Esophagus muscularis mucosa (tissue), 4 donors: Measurements from ENCODE around the gene RASIP1. TPM values are rescaled to one million over a fixed set of nuclear protein-coding genes. Genes with fewer than 3 reads are reported as not detected.

Source experiments
- DNase-seq: peaks from one replicate; pipeline ENCODE4 v3.0.0-alpha.2; 2017; ENCODE audit errors: extremely low spot score
- H3K27ac ChIP-seq, 4 donors: fragments of 200-600 bp; sonication (generic); replicated peaks in 1 of 4; 1 replicate in 3 of 4; 2 replicates in 1 of 4; pipeline ENCODE4 v1.5.1; 2016 to 2019; ENCODE audit warnings: mild to moderate bottlenecking in 1 of 4
- H3K27me3 ChIP-seq, 4 donors: fragments of 200-600 bp; sonication (generic); one replicate each; pipeline versions ENCODE4 v1.5.1 to v1.6.0; 2016 to 2019
- H3K36me3 ChIP-seq, 4 donors: fragments of 200-600 bp; sonication (generic); one replicate each; pipeline ENCODE4 v1.5.1; 2016 to 2019
- H3K4me1 ChIP-seq, 4 donors: fragments of 200-600 bp; sonication (generic); one replicate each; pipeline ENCODE4 v1.5.1; 2016 to 2019
- H3K4me3 ChIP-seq, 4 donors: fragments of 200-600 bp; sonication (generic); 1 replicate in 2 of 4; 2 replicates in 2 of 4; pipeline ENCODE4 v1.5.1; 2016 to 2019; ENCODE audit warnings: mild to moderate bottlenecking in 4 of 4, moderate library complexity in 1 of 4
- H3K9me3 ChIP-seq, 4 donors: fragments of 200-600 bp; sonication (generic); 1 replicate in 3 of 4; 2 replicates in 1 of 4; pipeline ENCODE4 v1.5.1; 2016 to 2019
- CTCF ChIP-seq, 3 experiments: fragments of 200-600 bp in 2 of 3; fragments of 450-650 bp in 1 of 3; sonication (generic) in 2 of 3; IDR thresholded peaks; one replicate each; pipeline ENCODE4 v1.5.1; 2017 to 2019; ENCODE audit warnings: antibody characterized with exemption in 3 of 3, mild to moderate bottlenecking in 2 of 3, moderate library complexity in 1 of 3
- EP300 ChIP-seq: sonication (generic); formaldehyde crosslinking; IDR thresholded peaks from one replicate; pipeline ENCODE4 v1.6.1; 2017; ENCODE audit warnings: antibody characterized with exemption
- POLR2A ChIP-seq: fragments of 450-650 bp; IDR thresholded peaks from one replicate; pipeline ENCODE4 v1.6.1; 2017; ENCODE audit warnings: antibody characterized with exemption, moderate library complexity, mild to moderate bottlenecking, low read depth
- POLR2AphosphoS5 ChIP-seq, 2 donors: sonication (generic); formaldehyde crosslinking; IDR thresholded peaks; one replicate each; pipeline ENCODE4 v1.6.1; 2017; ENCODE audit warnings: antibody characterized with exemption in 2 of 2
- WGBS: methylation state at CpG from one replicate; pipeline ENCODE4 v1.1.5; 2018; 5-methylcytosine and 5-hydroxymethylcytosine counted together
- intact Hi-C: fragments of 100-400 bp; cut with DNase I; formaldehyde crosslinking; loops from one replicate; pipeline ENCODE4 v1.15.1; 2023
- total RNA-seq, 4 donors: library from RNA; depleted of rRNA; stranded (reverse); fragments of >200 nt; gene quantifications; one replicate each; pipeline versions ENCODE4 v1.1.0 to v1.2.1, GENCODE V29; 2016

The RASIP1 gene
- total RNA-seq, 4 donors from 2014 or later = 15.0 to 27.7 (median 22.8) TPM

GRCh38 chr19:48779636-48780035, 39.2 kb upstream of the RASIP1 start:
- no peaks in the 10 kb centered on the region for H3K36me3 ChIP-seq
- peaks cover 8 to 21% (median 20%) of the 10 kb centered on the region in 4 donors for H3K4me1 ChIP-seq
- no peaks in the 10 kb centered on the region for H3K27me3 ChIP-seq
- 63% methylated on average over 1 of the region's 1 CpG for WGBS
- H3K9me3 ChIP-seq = no peaks in the 10 kb centered on the region
- H3K27ac ChIP-seq = no peak overlapping the region
- TF ChIP-seq POLR2A = no peak
- TF ChIP-seq EP300 = no peak
- no peak for TF ChIP-seq POLR2AphosphoS5 (IDR thresholded peaks at IDR 0.05)
- no peak for TF ChIP-seq CTCF (IDR thresholded peaks at IDR 0.05)
- intact Hi-C loops = no loop called here
- no peak for DNase-seq
- H3K4me3 ChIP-seq = no peak overlapping the region

GRCh38 chr19:48777720-48778119, 37.3 kb upstream of the RASIP1 start:
- no peak for TF ChIP-seq POLR2A
- TF ChIP-seq POLR2AphosphoS5 (IDR thresholded peaks at IDR 0.05) = no peak
- TF ChIP-seq EP300 = no peak
- no peak for TF ChIP-seq CTCF (IDR thresholded peaks at IDR 0.05)
- 96% methylated on average over 11 of the region's 12 CpGs for WGBS
- Histone ChIP-seq H3K27ac (no peak overlapping the region), H3K4me3 (no peak overlapping the region), H3K4me1 (peaks cover 4 to 18% (median 17%) of the 10 kb centered on the region in 4 donors), H3K36me3 (no peaks in the 10 kb centered on the region), H3K9me3 (no peaks in the 10 kb centered on the region), H3K27me3 (no peaks in the 10 kb centered on the region)
- DNase-seq = no peak
- intact Hi-C loops = no loop called here

- Histone ChIP-seq H3K4me3 (no peak overlapping the region), H3K36me3 (no peaks in the 10 kb centered on the region), H3K27ac (no peak overlapping the region), H3K9me3 (no peaks in the 10 kb centered on the region), H3K27me3 (no peaks in the 10 kb centered on the region), H3K4me1 (peaks cover 4 to 13% (median 11%) of the 10 kb centered on the region in 4 donors)
- WGBS = 95% methylated on average over 5 of the region's 5 CpGs
- intact Hi-C loops = no loop called here
- no peak for DNase-seq
- TF ChIP-seq EP300 (no peak), POLR2AphosphoS5 (IDR thresholded peaks at IDR 0.05) (no peak), POLR2A (no peak), CTCF (IDR thresholded peaks at IDR 0.05) (no peak)
Observed at GRCh38 chr19:48777139-48777538, 36.7 kb upstream of the RASIP1 start.

GRCh38 chr19:48772503-48772953, 32.1 kb upstream of the RASIP1 start:
- Histone ChIP-seq H3K4me3 (no peak overlapping the region), H3K27ac (no peak overlapping the region), H3K4me1 (no peaks in the 10 kb centered on the region), H3K36me3 (no peaks in the 10 kb centered on the region), H3K27me3 (peaks cover 0 to 16% (median 0%) of the 10 kb centered on the region in 4 donors), H3K9me3 (no peaks in the 10 kb centered on the region)
- whole genome bisulfite sequencing = 65% methylated on average over 13 of the region's 13 CpGs
- intact Hi-C loops = no loop called here
- TF ChIP-seq POLR2AphosphoS5 (IDR thresholded peaks at IDR 0.05) (no peak), EP300 (no peak), POLR2A (no peak), CTCF (IDR thresholded peaks at IDR 0.05) (no peak)
- DNase-seq = no peak

GRCh38 chr19:48770734-48771472, 30.5 kb upstream of the RASIP1 start:
- H3K36me3 ChIP-seq = no peaks in the 10 kb centered on the region
- no peaks in the 10 kb centered on the region for H3K9me3 ChIP-seq
- TF ChIP-seq CTCF (IDR thresholded peaks at IDR 0.05) = no peak
- TF ChIP-seq POLR2AphosphoS5 (IDR thresholded peaks at IDR 0.05) = no peak
- no peak for TF ChIP-seq POLR2A
- TF ChIP-seq EP300 = no peak
- H3K27me3 ChIP-seq = peaks cover 0 to 26% (median 0%) of the 10 kb centered on the region in 4 donors
- H3K4me3 ChIP-seq = no peak overlapping the region
- intact Hi-C loops = no loop called here
- DNase-seq = no peak
- no peaks in the 10 kb centered on the region for H3K4me1 ChIP-seq
- WGBS = 73% methylated on average over 20 of the region's 20 CpGs
- no peak overlapping the region for H3K27ac ChIP-seq
